ENCODE results near the gene IQSEC1.
A peak's percentile ranks its signal among the peaks of the same experiment; 100 is the strongest.

Gene IQSEC1

DNA sequence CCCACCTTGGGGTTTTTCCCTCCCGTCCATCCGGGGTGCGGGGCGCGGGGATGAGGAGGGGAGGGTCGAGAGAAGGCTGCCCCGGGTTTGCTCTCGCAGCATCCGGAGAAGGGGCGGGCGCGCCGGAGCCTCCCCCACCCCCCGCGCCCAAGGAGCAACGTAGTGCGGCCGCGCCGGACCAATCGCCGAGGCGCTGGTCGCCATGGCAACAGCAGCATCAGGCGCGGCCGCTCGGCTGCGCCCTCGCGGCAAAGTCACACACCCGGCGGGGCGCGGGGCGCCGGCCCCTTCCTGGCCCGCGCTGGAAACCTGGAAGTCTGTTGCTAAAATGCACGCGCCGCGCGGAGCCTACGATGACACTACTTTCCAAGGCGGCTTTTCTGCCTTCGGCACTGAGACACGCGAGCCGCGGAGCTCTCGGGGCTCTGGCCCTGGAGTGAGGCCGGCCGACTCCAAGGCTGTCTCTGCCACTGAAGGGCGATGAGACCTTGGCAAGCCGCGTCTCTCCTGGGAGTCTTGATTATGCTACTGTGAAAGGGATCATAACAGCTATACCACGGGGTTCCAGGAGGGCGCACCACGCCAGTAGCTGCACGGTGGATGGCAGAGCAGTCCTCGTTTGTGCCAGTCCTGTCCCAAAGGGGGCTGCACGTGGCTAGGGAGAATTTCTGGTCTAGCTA lies at the start of gene IQSEC1:
TSS of gene IQSEC1 (minus strand) at position 104 of the 680 bp plus-strand sequence. CDS start 415 bp downstream, outside the sequence.
- DNase-seq (ENCODE audit: low read depth in 2 of 2) = peak; percentile 17 to 52

DNA sequence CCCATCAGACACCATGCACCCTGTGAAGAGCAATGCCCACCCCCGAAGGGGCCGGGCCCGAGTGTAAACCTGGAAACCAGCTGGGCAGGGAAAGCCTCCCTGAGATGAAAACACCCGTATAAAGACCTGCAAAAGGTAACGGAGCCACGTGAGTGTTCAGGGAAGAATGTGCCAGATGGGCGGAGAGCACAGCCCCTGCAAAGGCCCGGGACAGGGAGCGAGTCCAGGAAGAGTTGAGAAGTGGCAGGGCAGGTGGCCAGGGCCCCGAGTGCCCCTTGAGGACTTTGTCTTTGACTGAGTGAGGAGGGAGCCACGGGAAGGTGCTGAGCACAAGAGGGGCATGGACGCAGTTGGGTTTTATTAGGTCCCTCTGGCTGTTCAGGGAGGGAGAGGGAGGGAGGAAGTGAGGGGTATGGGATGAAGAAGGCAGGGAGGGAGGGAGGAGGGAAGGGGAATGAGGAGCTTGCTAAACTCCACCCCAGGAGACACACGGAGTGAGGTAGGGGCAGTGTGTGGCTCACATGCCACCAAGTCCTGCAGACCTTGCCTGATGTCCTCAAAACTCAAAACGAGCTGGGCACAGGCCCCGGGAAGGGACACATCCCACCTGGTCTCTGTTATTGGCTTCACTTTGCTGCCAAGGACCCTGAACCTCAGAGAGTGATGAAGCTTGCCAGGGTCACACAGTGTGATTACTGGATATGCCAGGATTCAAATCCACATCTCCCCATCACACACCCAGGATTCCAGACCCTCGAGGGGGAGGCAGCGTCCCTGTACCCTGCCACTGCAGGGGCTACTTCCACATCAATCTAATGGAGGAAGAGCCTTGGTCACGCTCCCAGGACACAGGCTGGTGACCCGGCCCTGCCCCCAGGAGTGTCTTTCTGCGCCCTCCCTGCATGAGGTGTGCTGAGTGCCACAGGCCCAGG lies 49.1 kb upstream of the IQSEC1 start:
- DNase-seq (ENCODE audit: low read depth in 2 of 2) = no peak

DNA sequence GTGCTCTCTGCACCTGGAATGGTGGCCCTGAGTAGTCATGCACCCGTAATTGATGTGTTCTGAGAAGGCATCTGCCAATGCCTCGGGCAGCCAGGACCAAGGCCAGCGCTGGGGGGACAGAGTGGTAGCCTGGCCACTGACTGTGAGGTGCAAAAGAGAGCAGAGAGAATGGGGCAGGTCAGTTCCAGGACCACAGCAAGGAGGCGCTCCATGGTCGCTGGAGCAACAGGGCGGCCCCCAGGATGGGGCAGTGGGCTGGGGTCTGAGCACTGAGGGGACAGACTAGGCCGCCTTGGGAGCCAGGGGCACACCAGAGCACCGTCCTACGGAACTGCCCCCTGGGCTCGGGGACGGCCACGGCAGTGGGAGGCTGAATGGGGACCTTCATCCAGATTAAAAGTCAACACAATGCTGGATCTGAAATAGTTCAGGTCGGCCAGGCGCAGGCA lies 48.3 kb upstream of the IQSEC1 start:
- no peak for DNase-seq (ENCODE audit: low read depth in 2 of 2)

DNA sequence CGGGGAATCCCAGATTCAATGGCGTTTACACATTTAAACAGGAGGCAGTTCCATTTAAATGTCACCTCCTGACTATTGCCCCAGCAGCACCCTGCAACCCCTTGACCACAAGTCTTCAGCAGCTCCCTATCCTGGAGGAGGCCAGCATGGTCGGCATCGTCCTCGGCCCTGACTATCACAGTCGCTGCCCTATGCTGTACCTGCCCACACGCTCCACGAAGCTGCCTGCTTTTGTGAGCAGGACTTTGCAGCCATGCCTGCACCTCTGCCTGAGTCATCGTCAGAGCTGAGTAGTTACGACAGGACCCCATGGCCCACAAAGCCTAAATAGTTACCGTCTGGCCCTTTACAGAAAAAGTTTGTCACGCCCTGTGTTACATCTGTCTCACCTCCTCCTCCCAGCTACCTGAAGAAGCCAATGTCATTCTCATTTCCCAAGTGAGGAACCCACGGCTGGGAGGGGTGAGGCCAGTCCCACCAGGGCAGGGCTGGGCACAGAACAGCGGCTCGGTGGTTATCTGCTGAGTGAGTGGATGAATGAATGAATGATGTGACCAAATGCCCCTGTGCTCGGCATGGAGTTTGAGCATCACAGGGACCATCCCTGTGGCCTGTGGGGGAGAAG lies 47.8 kb upstream of the IQSEC1 start:
- no peak for DNase-seq (ENCODE audit: low read depth in 2 of 2)

DNA sequence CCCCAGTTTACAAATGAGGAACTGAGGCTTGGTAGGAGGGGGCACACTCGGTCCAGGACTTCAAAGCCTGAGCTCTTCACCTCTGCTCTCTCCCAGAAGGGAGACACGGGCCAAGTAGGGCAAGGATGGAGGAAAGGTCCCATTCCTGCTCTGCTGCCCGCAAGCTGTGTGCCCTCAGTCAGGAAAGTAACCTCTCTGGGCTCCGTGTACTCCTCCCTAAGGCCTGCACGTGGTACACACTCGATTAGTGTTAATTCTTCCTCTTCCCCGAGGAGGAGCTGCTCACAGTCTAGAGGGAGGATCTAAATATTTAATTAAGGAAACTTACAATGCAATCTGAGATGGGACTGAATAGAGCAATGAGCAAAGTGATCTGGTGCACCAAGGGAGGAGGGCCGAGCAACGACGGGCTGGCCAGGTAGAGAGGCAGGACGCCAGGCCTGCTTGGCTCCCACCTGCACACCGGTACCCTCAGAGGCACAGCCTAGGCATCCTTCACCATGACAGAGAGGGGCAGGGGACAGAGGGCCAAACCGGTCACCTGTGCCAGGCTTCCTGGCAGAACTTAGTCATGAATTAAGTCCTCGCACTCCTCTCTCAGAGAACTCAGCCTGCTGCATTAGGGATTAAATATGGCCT lies 47.2 kb upstream of the IQSEC1 start:
- DNase-seq (ENCODE audit: low read depth in 2 of 2) = no peak

DNA sequence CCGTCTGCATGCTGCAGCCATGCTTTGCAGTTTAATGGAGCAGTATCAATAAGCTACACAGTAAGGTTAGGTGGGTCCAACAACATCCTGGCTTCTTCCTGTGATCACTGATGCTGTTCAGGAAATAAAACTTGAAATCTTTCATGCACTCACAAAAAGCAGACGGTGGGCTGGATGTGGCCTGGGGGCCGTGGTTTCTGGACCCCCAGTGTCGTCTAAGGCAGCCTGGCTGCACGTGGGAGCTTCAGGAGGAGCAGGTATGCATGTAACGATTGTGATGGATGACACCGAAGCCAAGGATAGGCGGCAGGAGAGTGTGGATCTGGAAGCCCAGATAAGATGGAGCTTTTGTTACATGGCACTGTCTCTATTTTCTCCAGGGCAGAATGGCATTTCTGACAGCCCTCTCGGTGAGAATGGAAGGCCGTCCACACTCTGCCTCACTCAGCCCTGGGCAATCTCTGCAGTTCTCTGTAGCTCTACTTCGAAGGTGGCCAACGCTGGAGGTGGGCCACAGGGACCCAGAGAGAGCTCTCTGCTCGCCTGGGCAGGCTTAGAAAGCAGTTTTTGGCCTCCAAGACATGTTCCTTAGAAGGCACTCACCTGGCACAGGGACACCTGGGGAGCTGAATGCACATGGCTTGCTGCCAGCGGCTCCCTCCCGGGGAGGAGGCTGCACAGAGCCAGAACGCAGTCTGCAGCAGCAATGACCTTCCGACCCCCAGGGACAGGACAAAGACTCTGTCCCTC lies 46.4 kb upstream of the IQSEC1 start:
- no peak for DNase-seq (ENCODE audit: low read depth in 2 of 2)

DNA sequence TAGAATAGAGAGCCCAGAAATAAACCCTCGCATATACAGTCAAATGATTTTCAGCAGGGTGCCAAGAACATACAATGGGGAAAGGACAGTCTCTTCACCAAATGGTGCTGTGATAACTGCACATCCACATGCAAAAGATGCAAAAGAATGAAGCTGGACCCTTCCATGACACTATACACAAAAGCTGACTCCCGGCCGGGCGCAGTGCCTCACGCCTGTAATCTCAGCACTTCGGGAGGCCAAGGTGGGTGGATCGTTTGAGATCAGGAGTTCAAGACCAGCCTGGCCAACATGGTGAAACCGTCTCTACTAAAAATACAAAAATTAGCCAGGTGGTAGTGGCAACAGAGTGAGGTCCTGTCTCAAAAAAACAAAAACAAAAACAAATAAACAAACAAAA lies 43.2 kb upstream of the IQSEC1 start:
- no peak for DNase-seq (ENCODE audit: low read depth in 2 of 2)

DNA sequence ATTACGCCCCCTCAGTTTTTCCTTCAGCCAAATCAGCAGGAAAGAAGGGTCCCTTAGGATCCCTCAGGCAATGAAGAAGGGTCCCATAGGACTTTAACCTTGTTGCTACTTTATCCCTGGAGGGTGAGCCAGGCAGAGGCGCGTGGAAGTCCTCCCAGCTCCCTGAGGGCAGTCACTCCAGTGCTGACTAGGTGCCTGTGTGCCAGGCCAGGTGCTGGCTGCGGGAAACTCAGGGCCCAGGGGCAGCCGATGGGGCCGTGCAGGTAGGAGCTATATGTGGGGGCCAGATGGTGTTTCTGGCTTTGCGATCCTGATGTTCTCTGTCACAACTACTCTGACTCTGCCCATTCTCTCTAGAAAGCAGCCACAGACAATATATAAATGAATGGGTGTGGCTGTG lies 42.8 kb upstream of the IQSEC1 start:
- DNase-seq (ENCODE audit: low read depth in 2 of 2) = no peak

DNA sequence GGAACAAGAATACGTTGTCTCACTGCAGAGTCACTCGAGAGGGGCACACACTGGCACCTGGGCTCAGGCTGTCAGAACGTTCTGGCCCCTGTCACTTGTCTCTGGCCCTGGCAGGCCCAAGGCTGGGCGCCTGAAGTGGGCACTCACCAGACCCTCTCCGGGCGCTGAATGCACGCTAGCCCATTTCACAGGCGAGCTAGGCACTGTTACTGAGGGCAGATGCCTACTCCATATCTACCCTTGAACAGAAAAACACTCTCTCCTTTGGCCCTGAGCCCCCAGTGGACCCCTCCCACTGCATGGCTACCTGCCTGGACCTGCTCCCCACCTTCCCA lies 42.3 kb upstream of the IQSEC1 start:
- DNase-seq (ENCODE audit: low read depth in 2 of 2) = no peak

DNA sequence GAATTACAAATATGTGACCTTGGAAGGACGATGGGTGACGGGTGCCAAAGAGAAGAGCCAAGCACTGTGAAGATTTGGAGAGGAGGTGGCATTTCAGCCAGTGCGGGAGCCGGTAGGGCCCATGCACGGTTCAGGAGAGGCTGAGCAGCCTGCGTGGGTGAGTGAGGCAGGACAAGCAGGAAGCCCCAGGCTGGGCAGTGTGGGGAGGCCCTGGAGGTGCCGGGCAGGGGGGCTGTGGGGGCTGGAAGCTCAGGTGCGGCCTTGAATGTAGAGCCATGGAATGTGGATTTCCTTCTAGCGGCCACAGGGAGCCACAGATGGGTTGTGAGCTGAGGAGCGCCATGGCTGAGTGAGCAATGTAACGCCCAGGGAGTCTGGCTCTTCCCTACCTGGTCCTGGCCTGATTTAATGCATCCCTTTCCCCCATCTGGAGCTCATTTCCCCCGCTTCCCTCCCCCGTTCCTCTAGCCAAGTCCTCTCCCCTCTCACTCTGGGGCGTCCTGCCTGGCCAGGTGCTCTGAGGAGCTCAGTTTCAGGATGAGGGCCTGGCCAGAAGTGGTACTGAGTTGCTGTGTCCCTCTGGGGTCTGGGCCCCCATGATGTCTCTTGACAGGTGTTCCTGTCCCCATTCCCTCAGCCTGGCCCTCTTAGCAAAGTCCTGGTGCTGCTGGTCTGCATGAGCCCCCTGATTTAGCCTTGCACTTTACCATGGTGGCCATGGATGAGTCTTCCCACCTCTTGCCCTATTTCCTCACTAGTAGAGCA lies 41.8 kb upstream of the IQSEC1 start:
- no peak for DNase-seq (ENCODE audit: low read depth in 2 of 2)

DNA sequence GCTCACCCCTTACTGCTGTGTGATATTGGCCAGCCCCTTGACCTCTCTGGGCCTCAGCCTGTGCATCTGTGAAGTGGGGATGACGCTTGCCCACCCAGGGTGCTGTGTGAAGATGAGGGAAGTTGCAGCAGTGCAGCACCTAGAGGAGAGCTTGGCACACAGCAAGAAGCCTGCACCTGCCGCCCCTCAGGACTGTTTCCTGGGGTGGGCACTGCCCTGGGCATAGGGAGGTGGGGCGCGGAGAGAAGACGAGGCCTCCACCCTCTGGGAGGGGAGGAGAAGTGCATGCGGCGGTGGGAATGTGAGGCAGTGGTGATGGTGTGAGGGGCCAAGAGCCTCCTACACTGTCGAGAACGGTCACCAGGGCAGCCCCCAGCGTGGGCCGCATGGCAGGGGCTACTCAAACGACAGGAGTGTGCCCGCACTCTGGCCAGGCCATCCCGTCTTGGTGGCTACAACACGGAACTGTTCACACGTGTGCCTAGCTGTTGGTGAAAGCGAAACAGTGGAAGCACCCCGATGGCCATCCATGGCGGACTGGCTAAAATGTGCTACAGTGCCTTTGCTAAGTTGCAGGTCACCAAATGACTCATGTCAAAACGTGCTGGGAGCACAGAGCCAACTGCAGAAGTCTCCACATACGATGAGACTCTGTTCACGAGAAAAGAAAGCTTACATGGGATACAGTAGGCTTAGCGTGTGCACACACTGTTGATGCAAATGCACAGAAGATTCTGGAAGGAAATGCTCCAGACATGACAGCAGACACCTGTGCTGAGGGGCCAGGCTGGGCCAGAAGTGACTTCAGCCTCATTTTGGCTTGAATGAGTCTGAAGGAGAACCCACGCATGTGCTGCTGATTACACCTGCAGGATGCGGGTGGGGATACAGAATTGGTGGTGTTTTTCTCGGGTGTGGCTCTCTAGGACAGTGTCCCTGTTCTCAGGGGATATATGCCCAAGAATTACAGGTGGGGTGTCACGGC lies 40.4 kb upstream of the IQSEC1 start:
- no peak for DNase-seq (ENCODE audit: low read depth in 2 of 2)

DNA sequence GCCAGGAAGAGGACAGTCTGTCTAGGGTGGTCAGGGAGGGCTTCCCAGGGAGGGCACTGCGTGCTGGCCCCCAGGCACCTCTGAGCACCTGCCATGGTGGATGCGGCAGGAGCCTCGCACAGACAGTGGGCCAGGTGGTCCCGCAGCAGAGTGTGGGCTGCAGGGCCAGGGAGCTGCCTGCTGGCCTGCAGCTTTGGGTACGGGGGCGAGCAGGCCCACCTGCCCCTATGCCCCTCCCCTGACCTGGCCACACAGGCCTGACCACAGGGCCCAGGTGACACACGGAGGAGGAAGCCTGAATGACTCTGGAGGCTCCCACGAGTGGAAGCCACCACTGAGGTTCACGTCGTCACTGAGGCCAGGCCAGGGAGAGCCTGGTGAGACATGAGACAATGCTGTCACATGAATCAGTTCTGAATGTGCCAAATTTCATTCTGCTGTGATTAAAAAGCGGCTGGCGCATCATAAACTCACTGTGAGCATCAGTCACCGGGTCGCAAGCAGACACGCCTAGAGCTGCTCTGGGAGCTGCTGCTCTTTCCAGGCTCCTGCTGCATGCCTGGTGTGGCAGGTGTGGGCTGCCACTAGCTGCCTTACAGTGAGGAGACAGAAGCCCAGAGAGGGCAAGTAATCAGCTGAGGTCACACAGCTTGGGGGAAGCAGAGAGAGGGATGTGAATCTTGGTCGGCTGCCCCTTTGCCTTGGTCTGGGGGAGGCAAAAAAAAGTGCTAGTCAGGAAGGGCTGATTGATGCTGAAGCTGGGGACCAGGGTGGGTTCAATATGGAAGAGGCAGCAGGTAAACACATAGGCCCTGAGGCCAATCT lies 39.5 kb upstream of the IQSEC1 start:
- no peak for DNase-seq (ENCODE audit: low read depth in 2 of 2)

DNA sequence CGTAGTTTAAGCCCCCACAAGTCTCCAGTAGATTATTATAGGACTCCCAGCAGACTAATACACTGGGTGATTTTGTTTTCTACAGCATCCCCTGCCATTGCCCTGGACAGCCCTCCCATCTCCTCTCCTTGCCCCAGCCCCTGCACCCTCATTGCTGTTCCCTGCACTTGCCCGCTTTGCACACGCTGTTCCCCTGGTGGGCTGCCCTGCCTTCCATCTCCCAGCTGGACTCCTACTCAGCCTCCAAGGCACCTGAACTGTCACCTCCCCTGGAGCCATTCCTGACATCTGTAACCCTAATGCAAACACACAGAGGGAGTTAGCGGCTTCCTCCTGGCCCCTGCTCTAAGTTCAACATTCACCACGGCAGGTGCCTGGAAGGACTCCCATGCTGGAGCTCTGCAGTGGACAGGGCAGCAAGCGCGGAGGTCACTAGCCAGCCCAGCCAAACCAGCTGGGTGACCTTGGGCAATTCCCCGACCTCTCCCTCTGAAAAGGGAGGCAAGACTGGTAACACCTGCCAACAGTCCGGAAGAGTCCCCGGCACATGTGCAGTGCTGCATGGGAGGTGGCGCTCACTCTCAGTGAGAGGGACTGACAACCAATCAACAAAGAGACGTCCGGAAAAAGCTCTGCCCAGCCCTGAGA lies 38.8 kb upstream of the IQSEC1 start:
- DNase-seq (ENCODE audit: low read depth in 2 of 2) = no peak

DNA sequence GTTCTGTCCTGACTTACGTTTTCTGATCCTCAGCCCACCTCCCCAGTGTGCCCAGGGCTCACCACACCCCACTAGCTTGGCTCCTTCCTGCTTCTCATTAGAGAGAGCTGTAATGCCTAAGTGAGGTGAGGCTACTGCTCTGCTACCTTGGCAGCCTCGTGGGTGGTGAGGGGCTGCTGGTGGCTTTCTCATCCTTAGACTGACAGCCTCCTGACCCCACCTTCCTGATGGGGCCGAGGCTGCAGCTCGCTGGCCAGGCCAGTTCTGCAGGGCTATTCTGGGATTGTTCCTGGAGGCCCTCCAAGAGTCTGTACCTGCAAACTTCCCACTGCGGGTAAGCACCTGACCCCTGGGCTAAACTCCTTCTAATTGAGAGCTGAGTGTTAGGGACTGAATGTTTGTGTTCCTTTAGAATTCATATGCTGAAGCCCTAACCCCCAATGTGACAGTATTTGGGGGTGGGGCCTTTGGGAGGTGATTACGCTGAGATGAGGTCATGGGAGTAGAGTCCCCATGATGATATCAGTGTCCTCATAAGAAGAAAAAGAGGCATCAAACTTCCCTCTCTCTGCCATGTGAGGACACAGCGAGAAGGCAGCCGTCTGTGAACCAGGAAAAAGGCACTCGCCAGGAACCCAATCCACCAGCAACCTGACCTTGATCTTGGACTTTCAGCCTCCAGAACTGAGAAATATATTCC lies 38.1 kb upstream of the IQSEC1 start:
- no peak for DNase-seq (ENCODE audit: low read depth in 2 of 2)

DNA sequence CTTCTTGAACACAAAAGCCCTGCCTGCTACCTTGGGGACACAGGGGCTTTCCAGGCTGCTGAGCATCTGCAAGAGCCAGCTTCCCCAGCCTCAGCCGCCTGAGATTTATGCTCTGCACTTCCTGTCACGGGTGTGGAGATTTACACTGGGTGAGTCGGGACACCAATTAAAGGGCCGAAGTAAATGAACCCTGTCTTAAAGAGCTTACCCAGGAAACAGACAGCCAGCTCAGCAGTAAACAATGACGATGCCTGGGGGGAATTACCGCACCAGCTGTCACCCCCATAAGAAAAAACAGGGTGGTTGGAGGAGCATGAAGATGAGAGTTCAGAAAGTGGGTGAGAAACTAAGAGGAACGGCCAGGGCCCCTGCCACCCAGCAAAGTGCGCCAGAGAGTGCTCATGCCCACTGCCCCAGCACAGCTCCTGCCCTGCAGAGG lies 37.5 kb upstream of the IQSEC1 start:
- no peak for DNase-seq (ENCODE audit: low read depth in 2 of 2)

DNA sequence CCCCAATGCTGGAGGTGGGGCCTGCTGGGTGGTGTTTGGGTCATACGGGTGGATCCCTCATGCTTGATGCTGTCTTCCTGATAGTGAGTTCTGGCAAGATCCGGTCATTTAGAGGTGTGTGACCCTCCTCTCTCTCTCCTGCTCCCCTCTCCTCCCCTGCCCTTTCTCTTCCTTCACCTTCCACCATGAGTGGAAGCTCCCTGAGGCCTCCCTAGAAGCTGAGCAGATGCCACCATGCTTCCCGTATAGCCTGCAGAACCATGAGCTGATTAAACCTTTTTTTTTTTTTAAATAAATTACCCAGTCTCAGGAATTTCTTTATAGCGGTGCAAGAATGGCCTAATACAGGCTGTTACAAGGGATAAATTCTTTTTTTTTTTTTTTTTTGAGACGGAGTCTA lies 36.3 kb upstream of the IQSEC1 start:
- DNase-seq (ENCODE audit: low read depth in 2 of 2) = no peak

DNA sequence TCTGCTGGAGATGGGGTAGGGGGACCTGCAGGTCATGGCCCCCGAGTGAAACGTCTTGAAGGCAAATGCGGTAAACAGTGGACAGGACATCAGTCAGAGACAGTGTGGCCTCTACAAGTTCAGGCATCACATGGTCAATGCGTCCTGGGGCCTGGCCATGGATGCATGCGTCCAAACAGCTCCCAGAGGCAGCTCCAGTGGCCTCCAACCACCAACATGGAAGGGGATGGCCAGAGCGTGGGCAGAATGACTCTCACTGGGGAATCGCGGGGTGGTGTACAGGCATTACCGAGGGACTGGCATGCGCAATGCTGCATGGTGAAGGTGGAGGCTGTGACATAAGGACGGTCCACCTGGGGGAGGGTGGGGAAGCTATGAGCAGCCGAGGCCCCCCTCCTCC lies 35.6 kb upstream of the IQSEC1 start:
- no peak for DNase-seq (ENCODE audit: low read depth in 2 of 2)

All from stimulated activated CD4-positive, alpha-beta T cell treated with anti-CD3 and anti-CD28 coated beads, Interleukin-1b, Interleukin-23, amount 100 ng/mL, for 1 hour (primary cell).